GM12872 (cell line): ENCODE measurements around the gene PSAPL1.

ENCODE experiments used
- TF ChIP-seq, protein P1 (sequence below): IDR thresholded peaks from 3 replicates; pipeline ENCODE4 v1.5.1; 2011; ENCODE audit warnings: low read depth, mild to moderate bottlenecking, low read length, moderate library complexity; ENCODE audit not compliant: insufficient read depth

Gene PSAPL1

DNA sequence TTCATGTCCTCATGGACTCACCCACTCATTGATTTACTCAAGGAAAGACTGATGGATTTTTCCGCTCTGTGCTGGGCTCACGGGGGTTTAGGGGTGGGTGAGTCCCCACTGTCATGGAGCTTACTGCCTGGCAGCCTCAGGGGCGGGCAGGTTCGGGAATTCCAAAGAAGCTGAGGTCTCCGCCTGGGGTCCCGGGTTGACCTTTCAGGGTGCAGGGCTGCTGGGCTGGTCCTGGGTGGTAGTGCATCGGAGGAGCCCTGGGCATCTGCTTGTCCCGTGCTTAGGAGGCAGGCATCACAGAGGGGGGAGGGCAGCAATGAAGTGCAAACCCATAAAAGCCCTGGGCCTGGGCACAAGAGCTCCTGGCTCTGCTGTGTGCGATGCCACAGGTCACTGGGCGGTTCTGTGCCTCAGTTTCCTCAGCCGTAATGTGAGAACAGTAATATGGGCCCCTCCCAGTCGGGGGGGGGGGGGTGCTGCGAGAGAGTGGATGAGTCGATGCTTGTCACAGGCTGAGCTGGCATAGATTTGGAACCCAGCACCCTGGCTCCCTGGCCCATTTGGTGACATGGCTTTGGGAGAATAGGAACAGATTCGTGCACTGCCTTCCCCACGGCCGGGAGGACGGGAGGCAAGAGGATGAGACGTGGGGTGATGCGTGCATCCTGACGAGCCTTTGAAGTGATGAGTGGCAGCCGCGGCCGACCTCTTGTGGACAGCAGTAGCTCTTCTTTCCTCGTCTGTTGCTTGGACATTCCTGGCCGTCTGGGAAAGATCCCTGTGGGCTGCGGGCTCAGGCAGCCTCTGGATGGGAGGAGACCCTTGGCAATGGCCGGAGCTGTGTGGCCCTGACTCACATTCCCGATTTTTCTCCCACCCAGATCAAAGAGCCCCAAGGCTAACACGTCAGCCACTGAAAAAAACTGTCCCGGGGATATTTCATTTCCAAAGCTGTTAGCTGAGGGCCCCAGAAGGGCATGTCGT lies 42.0 kb downstream of the PSAPL1 start:
- TF ChIP-seq, protein P1, sequence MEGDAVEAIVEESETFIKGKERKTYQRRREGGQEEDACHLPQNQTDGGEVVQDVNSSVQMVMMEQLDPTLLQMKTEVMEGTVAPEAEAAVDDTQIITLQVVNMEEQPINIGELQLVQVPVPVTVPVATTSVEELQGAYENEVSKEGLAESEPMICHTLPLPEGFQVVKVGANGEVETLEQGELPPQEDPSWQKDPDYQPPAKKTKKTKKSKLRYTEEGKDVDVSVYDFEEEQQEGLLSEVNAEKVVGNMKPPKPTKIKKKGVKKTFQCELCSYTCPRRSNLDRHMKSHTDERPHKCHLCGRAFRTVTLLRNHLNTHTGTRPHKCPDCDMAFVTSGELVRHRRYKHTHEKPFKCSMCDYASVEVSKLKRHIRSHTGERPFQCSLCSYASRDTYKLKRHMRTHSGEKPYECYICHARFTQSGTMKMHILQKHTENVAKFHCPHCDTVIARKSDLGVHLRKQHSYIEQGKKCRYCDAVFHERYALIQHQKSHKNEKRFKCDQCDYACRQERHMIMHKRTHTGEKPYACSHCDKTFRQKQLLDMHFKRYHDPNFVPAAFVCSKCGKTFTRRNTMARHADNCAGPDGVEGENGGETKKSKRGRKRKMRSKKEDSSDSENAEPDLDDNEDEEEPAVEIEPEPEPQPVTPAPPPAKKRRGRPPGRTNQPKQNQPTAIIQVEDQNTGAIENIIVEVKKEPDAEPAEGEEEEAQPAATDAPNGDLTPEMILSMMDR: no peak

DNA sequence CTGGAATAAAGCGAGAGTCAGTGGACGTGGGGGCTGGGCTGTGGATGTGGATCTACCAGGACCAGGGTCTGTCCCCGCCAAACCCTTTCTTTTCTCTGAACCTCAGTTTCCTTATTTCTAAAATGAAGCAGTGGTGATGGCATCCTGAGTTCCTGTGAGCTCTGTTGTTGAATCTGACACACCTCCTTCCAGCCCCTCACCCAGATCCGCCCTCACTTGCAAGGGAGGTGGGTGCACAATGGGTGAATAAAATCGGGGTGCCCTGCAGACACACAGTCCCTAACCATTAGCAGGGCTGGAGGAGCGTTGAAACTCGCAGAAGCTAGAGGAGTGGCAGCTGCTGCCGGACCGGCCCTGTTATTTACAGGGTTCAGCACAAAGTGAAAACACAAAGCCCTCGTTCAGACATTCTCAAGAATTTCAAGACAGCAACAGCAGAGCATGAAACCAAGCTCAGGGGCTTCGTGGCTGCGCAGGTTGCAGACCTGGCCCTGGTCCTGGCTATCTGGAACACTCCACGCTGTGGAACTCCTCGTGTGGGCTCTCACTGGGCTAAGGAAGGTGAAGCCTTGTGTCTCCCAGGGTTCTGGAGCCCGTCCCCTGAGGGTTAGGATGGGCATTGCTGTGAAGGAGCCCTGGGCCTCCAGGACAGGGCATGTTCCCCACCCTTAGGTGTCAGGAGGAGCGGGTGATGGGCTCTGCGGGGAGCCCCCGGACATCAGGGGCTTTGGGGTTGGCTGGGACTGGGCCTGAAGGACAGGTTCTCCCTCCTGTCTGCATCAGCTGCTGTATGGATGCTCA lies 42.9 kb downstream of the PSAPL1 start:
- TF ChIP-seq, protein P1: no peak

DNA sequence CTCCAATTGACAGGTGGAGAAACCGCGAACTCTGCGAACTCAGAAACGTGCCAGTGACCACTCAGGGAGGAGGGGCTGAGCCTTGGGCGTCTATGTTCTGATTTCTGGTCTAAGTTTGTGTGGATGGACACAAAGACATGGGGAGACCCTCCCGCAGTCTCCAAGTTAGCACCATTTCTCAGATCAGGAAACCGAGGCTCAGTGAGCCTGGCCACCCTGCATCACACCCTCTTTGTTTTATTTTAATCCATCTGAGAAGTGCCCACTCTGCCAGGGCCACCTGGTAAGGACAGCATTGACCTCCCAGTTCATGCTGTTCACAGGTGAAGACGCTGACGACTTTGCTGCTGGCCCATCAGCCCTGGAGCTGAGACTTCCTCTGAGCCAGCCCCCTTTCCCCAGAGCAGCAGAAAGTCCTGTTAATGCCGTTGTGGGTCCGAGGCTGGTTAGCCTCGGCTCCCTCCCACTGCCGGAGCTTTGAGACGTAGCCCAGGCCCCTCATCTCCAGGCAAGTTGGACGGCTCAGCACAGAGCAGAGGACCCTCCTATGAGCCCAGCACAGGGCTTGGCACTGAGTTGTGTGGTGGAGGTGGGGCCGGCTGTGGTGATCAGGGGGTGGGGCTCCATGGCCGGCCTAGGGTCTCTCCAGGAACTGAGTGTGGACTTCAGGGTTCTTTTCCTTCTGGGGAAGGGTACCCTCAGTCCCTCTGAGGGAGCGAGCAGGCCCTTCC lies 43.7 kb downstream of the PSAPL1 start:
- TF ChIP-seq, protein P1: no peak

DNA sequence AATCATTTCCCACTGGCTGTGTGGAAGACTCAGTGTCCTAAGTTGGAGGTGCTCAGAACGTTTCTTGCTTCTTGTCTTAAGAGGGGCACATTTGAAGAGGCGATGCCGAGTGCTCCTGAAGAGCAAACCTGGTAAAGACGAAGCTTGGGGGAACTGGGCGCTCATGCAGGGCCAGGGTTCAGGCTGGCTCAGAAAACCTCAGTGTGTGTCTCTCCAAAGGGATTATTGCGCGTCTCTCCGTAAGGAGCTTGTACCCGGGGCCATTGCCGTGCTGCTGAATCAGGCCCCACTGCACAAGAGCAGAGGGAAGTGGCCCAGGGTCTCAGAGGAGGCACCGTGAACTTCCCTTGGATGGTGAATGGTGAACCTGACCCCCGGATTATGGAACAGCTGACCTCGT lies 44.4 kb downstream of the PSAPL1 start:
- TF ChIP-seq, protein P1: no peak

DNA sequence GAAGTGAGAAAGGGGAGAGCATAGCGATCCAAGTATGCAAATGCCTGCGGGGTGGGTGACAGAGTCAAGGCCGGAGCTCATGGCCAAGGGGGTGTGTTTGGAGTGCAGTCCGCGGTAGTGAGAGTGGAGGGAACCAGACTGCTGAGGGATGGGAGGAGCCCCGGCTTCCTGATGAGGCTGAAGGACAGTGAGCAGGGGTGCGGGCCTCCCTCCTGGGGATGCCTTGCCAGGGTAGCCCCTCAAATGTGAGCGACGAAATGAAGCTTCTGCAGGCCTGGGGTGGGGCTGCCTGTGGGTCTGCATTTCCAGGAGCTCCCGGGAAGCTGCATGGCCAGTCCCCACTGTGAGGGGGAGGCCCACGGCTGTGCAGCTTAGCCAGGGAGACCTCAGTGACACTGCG lies 45.0 kb downstream of the PSAPL1 start:
- TF ChIP-seq, protein P1: no peak

DNA sequence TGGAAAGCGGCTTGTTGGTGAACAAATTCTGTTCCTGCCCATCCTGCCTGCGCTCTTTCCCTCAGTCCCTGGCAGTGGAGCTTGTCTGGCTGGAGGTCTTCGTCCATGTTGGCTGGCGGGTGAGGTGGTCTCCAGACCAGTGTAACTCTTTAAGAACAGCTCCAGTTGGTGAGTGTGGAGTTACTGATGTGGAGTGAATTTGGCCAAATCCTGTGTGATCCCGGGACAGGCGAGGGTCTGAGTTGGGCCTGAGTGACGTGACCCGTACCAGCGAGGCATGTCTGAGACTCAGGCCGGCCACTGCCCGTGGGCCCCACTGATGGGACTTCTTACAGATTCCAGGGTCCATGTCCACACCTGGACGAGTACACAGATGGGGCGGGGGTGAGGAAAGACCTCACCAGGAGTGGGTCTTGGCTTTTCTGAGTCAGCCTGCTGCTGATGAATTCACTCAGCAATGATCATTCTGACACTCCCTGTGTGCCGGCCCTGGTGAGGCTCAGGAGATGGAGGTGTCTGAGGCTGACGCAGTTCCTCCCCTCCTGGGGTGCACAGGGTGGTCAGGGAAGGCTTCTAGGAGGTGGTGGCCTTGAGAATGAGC lies 45.5 kb downstream of the PSAPL1 start:
- TF ChIP-seq, protein P1: no peak
